Glutamatergic neuron (in vitro differentiated cells): ENCODE results near the gene GPHN. TPM values are rescaled to one million over a fixed set of nuclear protein-coding genes. Genes with fewer than 3 reads are reported as not detected.

Experiments used
- DNase-seq: peaks from one replicate; pipeline ENCODE4 v3.0.0; 2022
- H3K27ac Mint-ChIP-seq: one replicate; pipeline ENCODE4 v1.8.0; 2020; ENCODE audit warnings: mild to moderate bottlenecking, mixed read lengths, inconsistent platforms; ENCODE audit not compliant: unreplicated experiment
- H3K27me3 Mint-ChIP-seq: one replicate; pipeline ENCODE4 v1.8.0; 2020; ENCODE audit warnings: mild to moderate bottlenecking, moderate library complexity, mixed read lengths, inconsistent platforms; ENCODE audit not compliant: unreplicated experiment
- H3K36me3 Mint-ChIP-seq: one replicate; pipeline ENCODE4 v1.8.0; 2020; ENCODE audit warnings: mild to moderate bottlenecking, mixed read lengths, inconsistent platforms; ENCODE audit not compliant: unreplicated experiment
- H3K4me1 Mint-ChIP-seq: one replicate; pipeline ENCODE4 v1.8.0; 2020; ENCODE audit warnings: mild to moderate bottlenecking, low read depth, mixed read lengths, inconsistent platforms; ENCODE audit not compliant: unreplicated experiment
- H3K4me3 Mint-ChIP-seq: one replicate; pipeline ENCODE4 v1.8.0; 2020; ENCODE audit warnings: mild to moderate bottlenecking, mixed read lengths, inconsistent platforms; ENCODE audit not compliant: unreplicated experiment
- H3K9me3 Mint-ChIP-seq: one replicate; pipeline ENCODE4 v1.8.0; 2020; ENCODE audit warnings: mild to moderate bottlenecking, moderate library complexity, mixed read lengths, inconsistent platforms; ENCODE audit not compliant: unreplicated experiment
- CTCF ChIP-seq: fragments of 200-600 bp; sonication (generic); IDR thresholded peaks from one replicate; pipeline ENCODE4 v1.5.0; 2021; ENCODE audit not compliant: partially characterized antibody, unreplicated experiment
- total RNA-seq: library from RNA; stranded (reverse); fragmentation: NEBNext Ultra II Directional; extraction: Animal tissue kit (Norgen Biotek cat#: 25700); gene quantifications from one replicate; pipeline ENCODE4 v1.2.1, GENCODE V29; 2021; ENCODE audit not compliant: unreplicated experiment

GPHN gene
- total RNA-seq, 1 donor from 2014 or later, result 29.8 TPM

DNA sequence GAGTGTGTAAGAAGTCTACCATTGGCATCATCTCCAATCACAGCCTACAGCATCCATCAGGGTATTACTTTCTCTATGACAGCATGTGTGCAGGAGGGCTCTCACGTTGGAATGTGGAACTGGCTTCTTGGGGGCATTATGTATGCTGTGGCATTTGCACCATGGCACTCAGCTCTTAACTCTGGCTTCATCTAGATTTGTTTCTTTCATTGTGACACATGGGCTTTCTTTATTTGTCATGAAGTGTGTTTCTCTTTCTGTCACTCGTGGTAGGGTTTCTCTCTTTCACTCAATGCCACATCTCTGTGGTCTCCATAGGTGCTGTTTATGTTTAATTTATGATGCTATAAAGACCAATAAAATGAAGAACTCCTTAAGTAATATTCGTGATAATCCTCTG is 490.1 kb downstream of the GPHN start:
- no peak overlapping the region for H3K27ac Mint-ChIP-seq
- no peaks in the 10 kb centered on the region for H3K4me1 Mint-ChIP-seq
- TF ChIP-seq CTCF, result no peak
- H3K36me3 Mint-ChIP-seq, result no peaks in the 10 kb centered on the region
- H3K4me3 Mint-ChIP-seq, result no peak overlapping the region
- DNase-seq, result no peak
- no peaks in the 10 kb centered on the region for H3K27me3 Mint-ChIP-seq
- no peaks in the 10 kb centered on the region for H3K9me3 Mint-ChIP-seq

GRCh38 chr14:66999978-67000377 is 492.0 kb downstream of the GPHN start:
- TF ChIP-seq CTCF, result no peak
- H3K27ac Mint-ChIP-seq, result no peak overlapping the region
- DNase-seq, result no peak
- H3K4me3 Mint-ChIP-seq, result no peak overlapping the region
- H3K27me3 Mint-ChIP-seq, result no peaks in the 10 kb centered on the region
- no peaks in the 10 kb centered on the region for H3K36me3 Mint-ChIP-seq
- no peaks in the 10 kb centered on the region for H3K4me1 Mint-ChIP-seq
- no peaks in the 10 kb centered on the region for H3K9me3 Mint-ChIP-seq

DNA sequence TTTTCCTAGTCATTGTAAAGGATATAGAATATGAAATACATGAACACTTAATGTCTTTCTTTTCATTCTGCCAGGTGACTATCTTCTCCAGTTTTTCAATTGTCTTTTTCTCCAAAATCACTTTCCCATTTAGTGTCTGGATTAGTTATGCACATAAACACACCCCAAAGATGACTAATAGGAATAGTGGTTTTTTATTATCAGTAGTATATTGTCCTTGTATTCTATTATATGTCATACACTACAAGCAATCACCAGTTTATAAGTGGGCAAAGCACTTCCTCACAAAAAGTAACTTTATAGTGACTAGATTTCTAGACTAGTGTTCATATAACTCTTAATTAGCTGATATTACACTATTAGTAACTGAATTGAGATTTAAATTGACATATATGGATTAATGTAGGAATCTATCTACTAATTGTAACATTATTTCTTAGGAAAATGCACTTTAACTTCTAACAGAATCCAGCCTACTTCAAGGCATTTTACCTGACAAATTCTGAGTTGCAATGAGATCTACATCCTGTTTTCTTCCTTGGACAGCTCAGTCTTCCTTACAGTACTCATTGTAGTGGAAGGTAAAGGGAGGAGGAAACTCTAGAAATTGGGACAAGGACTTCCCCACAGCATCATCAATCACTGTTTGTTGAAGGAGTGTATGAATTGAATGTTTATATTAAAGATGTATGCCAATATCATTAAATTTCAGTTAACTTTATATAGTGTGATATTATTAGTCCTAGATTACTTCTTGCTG is 495.2 kb downstream of the GPHN start:
- Mint-ChIP-seq H3K4me3 (no peak overlapping the region), H3K9me3 (no peaks in the 10 kb centered on the region), H3K27ac (no peak overlapping the region), H3K27me3 (no peaks in the 10 kb centered on the region), H3K36me3 (no peaks in the 10 kb centered on the region), H3K4me1 (no peaks in the 10 kb centered on the region)
- no peak for TF ChIP-seq CTCF
- DNase-seq, result no peak

DNA sequence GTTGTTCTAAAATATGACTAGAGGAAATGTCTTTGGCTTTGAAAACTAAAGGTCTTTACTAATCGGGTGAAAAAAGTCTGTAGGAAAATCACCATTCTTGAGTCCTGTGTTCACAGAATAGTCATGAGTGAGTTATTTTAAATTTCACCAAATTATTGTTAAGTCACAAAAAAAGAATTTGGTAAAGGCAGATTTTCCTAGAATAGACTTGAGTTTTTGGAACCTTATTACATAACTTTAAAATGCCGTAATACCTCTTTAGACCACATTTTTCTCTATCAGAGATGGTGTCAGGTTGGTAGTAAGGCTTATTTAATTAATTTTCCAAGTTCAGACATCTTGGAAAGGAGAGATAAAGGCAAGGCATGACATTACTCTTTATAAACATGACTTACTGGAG is 496.6 kb downstream of the GPHN start:
- no peak for DNase-seq
- Mint-ChIP-seq H3K4me1 (no peaks in the 10 kb centered on the region), H3K27ac (no peak overlapping the region)

More for the DNA sequence above, 496.6 kb downstream of the GPHN start:
- H3K9me3 Mint-ChIP-seq, result no peaks in the 10 kb centered on the region
- H3K36me3 Mint-ChIP-seq, result no peaks in the 10 kb centered on the region
- H3K27me3 Mint-ChIP-seq, result no peaks in the 10 kb centered on the region
- TF ChIP-seq CTCF, result no peak
- no peak overlapping the region for H3K4me3 Mint-ChIP-seq
